ENCODE measurements around the gene SPATA3. TPM values are rescaled to one million over a fixed set of nuclear protein-coding genes. Genes with fewer than 3 reads are reported as not detected.

SPATA3 gene
- total and polyA plus RNA-seq, 2 of the 13 experiments (the other 11 are each of a cell fraction or from before 2014, with no cell fraction given) = not detected

GRCh38 chr2:231051116-231051515 is 55.2 kb downstream of the SPATA3 start (continued):
- TF ChIP-seq, protein P1, sequence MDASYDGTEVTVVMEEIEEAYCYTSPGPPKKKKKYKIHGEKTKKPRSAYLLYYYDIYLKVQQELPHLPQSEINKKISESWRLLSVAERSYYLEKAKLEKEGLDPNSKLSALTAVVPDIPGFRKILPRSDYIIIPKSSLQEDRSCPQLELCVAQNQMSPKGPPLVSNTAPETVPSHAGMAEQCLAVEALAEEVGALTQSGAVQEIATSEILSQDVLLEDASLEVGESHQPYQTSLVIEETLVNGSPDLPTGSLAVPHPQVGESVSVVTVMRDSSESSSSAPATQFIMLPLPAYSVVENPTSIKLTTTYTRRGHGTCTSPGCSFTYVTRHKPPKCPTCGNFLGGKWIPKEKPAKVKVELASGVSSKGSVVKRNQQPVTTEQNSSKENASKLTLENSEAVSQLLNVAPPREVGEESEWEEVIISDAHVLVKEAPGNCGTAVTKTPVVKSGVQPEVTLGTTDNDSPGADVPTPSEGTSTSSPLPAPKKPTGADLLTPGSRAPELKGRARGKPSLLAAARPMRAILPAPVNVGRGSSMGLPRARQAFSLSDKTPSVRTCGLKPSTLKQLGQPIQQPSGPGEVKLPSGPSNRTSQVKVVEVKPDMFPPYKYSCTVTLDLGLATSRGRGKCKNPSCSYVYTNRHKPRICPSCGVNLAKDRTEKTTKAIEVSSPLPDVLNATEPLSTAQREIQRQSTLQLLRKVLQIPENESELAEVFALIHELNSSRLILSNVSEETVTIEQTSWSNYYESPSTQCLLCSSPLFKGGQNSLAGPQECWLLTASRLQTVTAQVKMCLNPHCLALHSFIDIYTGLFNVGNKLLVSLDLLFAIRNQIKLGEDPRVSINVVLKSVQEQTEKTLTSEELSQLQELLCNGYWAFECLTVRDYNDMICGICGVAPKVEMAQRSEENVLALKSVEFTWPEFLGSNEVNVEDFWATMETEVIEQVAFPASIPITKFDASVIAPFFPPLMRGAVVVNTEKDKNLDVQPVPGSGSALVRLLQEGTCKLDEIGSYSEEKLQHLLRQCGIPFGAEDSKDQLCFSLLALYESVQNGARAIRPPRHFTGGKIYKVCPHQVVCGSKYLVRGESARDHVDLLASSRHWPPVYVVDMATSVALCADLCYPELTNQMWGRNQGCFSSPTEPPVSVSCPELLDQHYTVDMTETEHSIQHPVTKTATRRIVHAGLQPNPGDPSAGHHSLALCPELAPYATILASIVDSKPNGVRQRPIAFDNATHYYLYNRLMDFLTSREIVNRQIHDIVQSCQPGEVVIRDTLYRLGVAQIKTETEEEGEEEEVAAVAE (CRISPR knock-in tag; IDR thresholded peaks at IDR 0.05; ENCODE audit: borderline replicate concordance) = no peak
- no peak for TF ChIP-seq PHF5A (CRISPR knock-in tag; IDR thresholded peaks at IDR 0.05; ENCODE audit: low read depth, unreplicated experiment)
- peak; percentile 9; the same call in 1 of the 2 replicates for TF ChIP-seq ZNF205 (CRISPR knock-in tag; IDR thresholded peaks at IDR 0.05)
- TF ChIP-seq ZNF75D (CRISPR knock-in tag; IDR thresholded peaks at IDR 0.05; ENCODE audit: borderline replicate concordance) = no peak
- TF ChIP-seq GATAD2A (CRISPR knock-in tag; IDR thresholded peaks at IDR 0.05) = 0 out of 2 replicates have a peak, but pooled peaks have one; percentile 17
- TF ChIP-seq SP140L (CRISPR knock-in tag; IDR thresholded peaks at IDR 0.05; ENCODE audit: borderline replicate concordance) = no peak
- no peak for TF ChIP-seq RFXAP (CRISPR knock-in tag; IDR thresholded peaks at IDR 0.05; ENCODE audit: borderline replicate concordance)
- peak; percentile 17 for TF ChIP-seq ZNF781 (CRISPR knock-in tag; IDR thresholded peaks at IDR 0.05; ENCODE audit: borderline replicate concordance, not compliant biosample characterization)
- TF ChIP-seq NR2F6 (IDR thresholded peaks at IDR 0.05) = no peak; the same call in 1 of the 2 replicates
- peak; percentile 72 for TF ChIP-seq NR2F6 (CRISPR knock-in tag; IDR thresholded peaks at IDR 0.05)
- TF ChIP-seq ZNF329 (CRISPR knock-in tag; IDR thresholded peaks at IDR 0.05; ENCODE audit: low read depth) = no peak
- no peak for TF ChIP-seq AGO2 (optimal IDR thresholded peaks at IDR 0.05; ENCODE audit: low read depth, low read length)
- no peak for TF ChIP-seq NFRKB (IDR thresholded peaks at IDR 0.05)
- TF ChIP-seq ZNF777 (CRISPR knock-in tag; IDR thresholded peaks at IDR 0.05) = no peak
- TF ChIP-seq RARA (CRISPR knock-in tag; IDR thresholded peaks at IDR 0.05) = peak; percentile 44
- TF ChIP-seq ZNF230 (CRISPR knock-in tag; IDR thresholded peaks at IDR 0.05) = no peak
- TF ChIP-seq ZBTB10 (CRISPR knock-in tag; IDR thresholded peaks at IDR 0.05; ENCODE audit: borderline replicate concordance) = no peak
- no peak for TF ChIP-seq GFI1 (CRISPR knock-in tag; IDR thresholded peaks at IDR 0.05; ENCODE audit: borderline replicate concordance)
- no peak for TF ChIP-seq ZNF792 (CRISPR knock-in tag; IDR thresholded peaks at IDR 0.05)
- TF ChIP-seq, protein P2, sequence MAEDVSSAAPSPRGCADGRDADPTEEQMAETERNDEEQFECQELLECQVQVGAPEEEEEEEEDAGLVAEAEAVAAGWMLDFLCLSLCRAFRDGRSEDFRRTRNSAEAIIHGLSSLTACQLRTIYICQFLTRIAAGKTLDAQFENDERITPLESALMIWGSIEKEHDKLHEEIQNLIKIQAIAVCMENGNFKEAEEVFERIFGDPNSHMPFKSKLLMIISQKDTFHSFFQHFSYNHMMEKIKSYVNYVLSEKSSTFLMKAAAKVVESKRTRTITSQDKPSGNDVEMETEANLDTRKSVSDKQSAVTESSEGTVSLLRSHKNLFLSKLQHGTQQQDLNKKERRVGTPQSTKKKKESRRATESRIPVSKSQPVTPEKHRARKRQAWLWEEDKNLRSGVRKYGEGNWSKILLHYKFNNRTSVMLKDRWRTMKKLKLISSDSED (CRISPR knock-in tag; IDR thresholded peaks at IDR 0.05) = no peak
- TF ChIP-seq ATAD3A (CRISPR knock-in tag; IDR thresholded peaks at IDR 0.05) = no peak
- no peak for TF ChIP-seq ZBTB43 (CRISPR knock-in tag; conservative IDR thresholded peaks at IDR 0.05)
- TF ChIP-seq POLR2AphosphoS5 (IDR thresholded peaks at IDR 0.05; ENCODE audit: low read depth, low read length) = peak; percentile 48; the same call in 1 of the 2 replicates
- TF ChIP-seq ZKSCAN8 (CRISPR knock-in tag; IDR thresholded peaks at IDR 0.05; ENCODE audit: borderline replicate concordance) = 0 out of 2 replicates have a peak, but pooled peaks have one; percentile 36
